HG03457 (cell line): ENCODE results near the gene POMT2.
"Not testable (repeated sequence)": the region's sequence is repeated elsewhere in the genome, so short reads cannot be mapped to it uniquely, and the experiment has no call there.

ENCODE experiments used
- ATAC-seq: cut with Tn5 transposase; IDR thresholded peaks from one replicate; pipeline ENCODE4 v1.9.1; 2021; ENCODE audit warnings: moderate number of reproducible peaks; ENCODE audit not compliant: unreplicated experiment

The POMT2 gene

DNA sequence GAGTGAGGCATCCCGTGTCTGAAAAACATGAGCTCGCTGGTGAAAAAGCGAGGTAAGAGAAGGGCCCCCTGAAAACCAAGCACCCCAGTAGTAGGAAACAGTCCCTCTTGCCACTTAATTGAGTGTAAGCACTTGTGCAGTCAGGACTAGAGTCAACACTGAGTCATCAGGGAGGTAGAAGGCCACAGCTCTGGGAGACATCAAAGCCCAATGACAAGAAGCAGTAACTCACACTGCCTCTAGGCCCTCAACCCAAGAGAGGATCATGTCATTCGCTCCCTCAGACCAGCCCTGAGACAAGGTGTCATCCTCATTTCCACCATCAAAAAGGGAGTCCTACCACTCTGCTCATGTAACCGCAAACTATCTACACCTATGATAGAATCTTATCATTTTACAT is 17.8 kb downstream of the POMT2 start:
- ATAC-seq: no peak

DNA sequence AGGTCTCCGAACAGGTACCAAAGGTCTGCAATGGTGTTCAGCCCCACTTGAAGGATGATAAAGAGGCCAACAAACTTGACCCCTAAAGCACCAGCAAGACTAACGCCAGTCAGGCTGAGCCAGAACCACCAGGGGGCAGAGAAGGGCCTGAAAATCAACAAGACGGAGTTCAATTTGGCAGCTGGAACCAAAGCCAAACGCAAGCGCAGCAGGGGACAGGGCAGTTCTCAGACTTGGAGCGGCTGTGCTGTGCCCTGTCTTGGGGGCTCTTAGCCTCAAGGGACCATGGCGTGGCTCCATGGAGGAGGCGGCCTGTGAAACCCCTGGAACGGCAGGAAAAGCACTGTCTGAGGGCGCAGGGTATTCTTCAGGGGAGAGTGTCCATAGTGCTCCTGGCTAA is 19.6 kb downstream of the POMT2 start:
- ATAC-seq: no peak

DNA sequence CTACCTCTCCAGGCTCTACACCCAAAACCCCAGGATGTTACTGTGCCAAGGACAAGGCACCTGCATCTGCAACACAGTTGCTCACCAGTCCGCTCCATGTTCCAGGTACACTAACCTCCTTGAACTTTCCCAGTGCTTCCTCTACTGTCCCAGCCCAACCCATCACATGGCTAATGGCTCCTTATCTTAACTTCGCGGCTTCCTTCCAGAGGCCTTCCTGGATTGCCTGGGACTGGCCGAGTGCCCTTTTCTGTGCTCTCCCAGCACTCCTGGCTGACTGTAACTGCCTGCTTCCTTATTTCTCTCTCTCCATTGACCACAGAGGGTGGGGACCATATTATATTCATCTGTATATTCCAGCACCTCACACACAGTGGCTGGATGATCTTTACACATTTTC is 20.9 kb downstream of the POMT2 start:
- ATAC-seq: no peak

GRCh38 chr14:77296906-77297305 is 23.8 kb downstream of the POMT2 start:
- ATAC-seq: no peak

- ATAC-seq: no peak
Observed at GRCh38 chr14:77296155-77296554, 24.5 kb downstream of the POMT2 start.

DNA sequence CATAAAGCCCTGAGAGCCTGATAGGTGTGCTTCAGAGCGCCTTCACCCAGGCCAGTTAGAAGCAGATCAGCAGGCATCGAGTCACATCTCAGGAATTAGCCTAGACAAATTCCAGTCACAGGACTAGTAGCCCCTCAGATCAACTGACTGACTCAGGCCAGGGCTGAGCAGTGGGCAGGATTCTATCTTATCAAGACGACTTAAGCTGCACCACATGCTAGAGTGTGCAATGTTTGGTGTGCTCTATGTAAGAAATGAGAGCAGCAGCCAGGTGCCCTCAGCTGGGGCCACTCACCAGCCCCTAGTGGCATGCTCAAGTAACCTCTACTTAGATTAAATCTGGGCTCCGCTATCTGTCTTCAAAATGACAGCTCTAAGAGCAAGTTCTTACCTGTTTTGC is 30.0 kb downstream of the POMT2 start:
- no peak for ATAC-seq

GRCh38 chr14:77286576-77286975 is 34.1 kb downstream of the POMT2 start:
- no peak for ATAC-seq

DNA sequence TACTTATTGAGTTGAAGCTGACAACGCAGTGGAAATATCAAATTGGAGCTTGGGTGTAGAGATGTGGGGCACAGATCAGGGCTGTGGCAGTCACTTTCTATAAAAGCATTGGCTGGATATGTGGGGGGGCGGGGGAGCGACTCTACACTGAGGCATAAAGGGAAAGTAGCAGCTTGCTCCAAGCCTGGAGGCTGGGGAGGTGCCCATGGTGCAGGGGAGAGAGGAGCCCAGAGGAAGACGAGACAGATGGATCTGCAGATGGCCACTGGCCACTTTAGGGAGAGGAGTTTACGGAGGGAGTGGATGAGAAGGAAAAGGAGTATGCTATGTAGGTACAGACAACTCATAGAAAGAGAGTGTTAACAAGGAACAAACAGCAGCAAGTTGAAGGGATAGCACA is 36.2 kb downstream of the POMT2 start:
- no peak for ATAC-seq

DNA sequence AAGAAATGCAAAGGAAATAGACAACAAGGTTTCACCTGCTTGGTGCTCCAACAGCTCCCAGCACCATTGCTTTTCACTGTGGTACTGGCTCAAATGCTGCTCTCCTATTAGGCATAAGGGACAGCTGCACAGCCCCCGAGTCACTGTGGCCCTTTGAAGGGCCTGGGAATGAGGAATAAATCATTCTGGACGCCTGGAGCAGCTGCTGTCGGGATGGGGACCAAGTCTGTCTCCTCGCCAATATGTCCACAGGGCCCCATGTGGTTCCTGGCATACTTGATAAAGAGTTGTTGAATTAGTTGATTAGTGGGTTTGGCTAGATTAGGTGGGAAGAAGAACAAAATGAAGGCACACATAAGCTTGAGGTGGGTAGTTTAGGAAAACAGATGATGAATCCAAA is 36.6 kb downstream of the POMT2 start:
- no peak for ATAC-seq

GRCh38 chr14:77281852-77282410 is 38.8 kb downstream of the POMT2 start:
- no peak for ATAC-seq

GRCh38 chr14:77280921-77281320 is 39.8 kb downstream of the POMT2 start:
- not testable (repeated sequence) for ATAC-seq

DNA sequence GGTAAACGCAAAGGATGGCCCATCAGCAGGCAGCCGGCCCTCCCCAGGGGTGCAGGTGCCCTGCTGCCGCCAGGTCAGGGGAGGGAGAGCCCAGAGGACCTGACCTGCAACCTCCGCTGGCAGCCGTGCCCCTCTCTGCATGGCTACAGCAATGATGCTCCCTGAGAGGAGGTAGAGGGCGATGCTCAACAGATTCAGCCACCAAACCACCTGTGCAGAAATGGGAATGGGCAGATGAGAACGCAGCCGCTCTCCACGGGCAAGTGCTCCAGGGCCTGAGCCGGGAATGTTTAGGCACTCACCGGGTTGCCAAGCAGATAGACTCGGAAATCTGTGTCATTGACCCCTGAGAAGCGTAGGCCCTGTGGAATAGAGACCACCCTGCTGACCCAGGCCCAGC is 41.0 kb downstream of the POMT2 start:
- ATAC-seq: no peak

- ATAC-seq: no peak
Observed at GRCh38 chr14:77278461-77279230, 42.0 kb downstream of the POMT2 start.

- no peak for ATAC-seq
Observed at GRCh38 chr14:77276959-77277358, 43.7 kb downstream of the POMT2 start.

DNA sequence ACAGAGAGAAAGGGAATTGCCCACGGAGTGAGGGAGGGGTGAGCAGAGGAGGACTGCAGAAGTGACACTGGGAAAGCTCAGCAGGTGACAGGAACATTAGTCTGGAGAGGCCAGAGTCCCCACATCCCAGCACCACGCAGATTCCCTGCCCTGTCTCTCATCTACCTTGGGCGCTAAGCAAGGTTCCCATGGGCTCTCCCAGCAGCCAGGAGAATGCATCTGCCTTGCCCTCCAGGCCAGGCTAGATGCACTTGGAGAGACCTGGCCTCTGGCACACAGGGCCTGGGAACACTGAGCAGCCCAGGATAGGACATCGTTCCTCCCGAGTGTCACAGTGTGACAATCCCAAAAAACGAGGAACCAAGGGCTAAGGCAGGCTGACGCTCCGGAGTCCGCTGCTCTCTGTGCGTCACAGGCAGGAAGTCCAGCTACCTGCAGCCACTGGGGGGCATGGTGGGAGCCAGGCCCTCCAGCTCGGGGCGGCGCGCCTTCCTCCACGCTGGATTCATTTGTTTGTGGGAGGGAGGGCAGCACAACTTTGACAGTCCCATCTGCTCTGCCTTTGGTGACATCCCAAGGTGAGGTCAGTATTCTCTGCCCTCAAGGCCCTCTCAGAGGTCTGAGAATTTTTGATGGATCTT is 44.3 kb downstream of the POMT2 start:
- no peak for ATAC-seq

DNA sequence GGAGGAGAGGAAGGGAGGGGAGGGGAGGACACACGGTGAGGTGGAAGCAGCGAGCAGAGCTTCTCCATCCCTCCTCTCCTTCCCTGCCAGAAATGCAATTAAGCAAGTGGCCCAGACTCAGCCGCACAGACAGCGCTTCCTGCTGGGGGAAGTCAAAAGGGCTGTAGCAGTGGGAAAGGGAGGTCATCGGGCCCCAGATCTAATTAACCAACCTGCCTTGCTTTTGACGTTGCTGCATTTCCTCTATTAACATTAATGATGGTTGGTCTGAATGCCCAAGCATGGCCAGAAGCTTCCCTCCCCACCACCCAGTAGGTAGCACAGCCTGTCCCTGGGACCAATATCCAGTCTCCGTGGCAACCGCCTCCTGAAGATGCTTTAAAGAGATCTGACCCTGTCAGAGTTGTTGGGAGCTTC is 45.1 kb downstream of the POMT2 start:
- no peak for ATAC-seq

GRCh38 chr14:77275041-77275580 is 45.6 kb downstream of the POMT2 start:
- ATAC-seq: no peak

GRCh38 chr14:77273796-77274195 is 46.9 kb downstream of the POMT2 start:
- no peak for ATAC-seq

DNA sequence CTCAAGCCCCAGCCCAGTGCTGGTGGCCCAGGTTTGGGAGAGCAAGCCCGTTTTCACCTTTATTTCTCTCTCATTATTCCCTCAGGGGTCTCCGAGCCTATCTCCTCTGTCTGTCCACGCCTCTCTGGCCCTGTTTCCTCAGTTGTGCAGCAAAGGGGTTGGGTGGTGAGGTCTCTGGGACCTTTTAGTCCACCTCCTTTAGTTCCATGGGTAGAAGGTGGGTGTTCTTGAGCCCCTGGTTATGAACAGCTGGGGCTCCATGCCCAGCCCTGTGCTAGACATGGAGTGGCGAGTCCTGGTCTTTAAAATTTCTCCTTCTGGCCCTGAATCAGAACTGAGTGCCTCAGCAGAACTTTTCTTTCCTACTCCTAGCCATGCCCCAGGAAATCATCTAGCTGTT is 48.4 kb downstream of the POMT2 start:
- no peak for ATAC-seq

DNA sequence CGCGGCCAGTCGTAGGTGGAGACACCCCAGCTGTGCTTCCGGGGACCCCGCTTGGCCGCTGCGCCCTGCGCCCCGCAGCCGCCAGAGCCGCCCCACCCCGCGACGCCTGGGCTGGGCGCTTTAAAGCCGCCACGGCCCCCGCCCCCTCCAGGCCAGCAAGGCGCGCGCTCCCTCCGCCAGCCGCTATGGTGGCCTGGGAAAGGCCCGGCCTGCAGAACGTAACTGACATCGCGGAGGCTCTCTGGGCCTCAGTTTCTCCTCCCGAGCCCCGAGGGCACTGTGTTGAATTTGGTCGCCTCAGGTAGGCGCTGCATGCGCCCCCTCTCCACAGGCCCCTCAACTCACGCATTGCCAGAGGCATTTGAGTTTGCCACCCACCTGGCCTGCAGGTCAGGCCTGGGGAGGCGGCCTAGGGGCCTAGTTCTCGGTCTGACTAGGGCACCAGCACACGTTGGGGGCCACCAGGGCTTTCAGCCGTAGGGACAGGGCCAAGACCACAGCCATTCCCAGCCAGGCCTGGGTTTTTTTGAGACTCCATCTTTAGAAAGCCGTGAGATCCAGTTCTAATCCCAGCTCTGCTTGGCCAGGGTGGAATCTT is 49.5 kb downstream of the POMT2 start, which contains the start of gene NGB:
NGB (minus strand) TSS at position 94 of the 598 bp plus-strand sequence. CDS start 269 bp downstream, outside the sequence.
- no peak for ATAC-seq

GRCh38 chr14:77270361-77271112 is 50.1 kb downstream of the POMT2 start:
- ATAC-seq: no peak
